ENCODE data around the gene FCN3.

DNA sequence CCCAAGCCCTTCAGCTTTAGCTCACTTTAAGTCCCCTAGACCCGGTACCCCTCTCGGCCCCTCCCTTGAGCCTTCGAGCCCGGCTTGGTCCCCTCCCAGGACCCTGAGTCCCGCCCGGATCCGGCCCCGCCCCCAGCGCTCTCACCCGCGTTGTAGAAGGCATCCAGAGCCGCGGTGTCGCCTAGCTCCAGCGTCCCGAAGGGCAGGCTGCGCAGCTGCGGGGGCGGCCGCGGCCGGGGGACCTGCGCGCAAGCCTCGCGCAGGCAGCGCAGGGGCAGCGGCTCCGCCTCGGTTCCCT, 8.6 kb downstream of the FCN3 start:
- TF ChIP-seq, protein P1, sequence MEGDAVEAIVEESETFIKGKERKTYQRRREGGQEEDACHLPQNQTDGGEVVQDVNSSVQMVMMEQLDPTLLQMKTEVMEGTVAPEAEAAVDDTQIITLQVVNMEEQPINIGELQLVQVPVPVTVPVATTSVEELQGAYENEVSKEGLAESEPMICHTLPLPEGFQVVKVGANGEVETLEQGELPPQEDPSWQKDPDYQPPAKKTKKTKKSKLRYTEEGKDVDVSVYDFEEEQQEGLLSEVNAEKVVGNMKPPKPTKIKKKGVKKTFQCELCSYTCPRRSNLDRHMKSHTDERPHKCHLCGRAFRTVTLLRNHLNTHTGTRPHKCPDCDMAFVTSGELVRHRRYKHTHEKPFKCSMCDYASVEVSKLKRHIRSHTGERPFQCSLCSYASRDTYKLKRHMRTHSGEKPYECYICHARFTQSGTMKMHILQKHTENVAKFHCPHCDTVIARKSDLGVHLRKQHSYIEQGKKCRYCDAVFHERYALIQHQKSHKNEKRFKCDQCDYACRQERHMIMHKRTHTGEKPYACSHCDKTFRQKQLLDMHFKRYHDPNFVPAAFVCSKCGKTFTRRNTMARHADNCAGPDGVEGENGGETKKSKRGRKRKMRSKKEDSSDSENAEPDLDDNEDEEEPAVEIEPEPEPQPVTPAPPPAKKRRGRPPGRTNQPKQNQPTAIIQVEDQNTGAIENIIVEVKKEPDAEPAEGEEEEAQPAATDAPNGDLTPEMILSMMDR (IDR thresholded peaks at IDR 0.05) = no peak
- TF ChIP-seq EP300 (IDR thresholded peaks at IDR 0.05) = no peak
- no peak for TF ChIP-seq POLR2A (IDR thresholded peaks at IDR 0.05)
- TF ChIP-seq POLR2AphosphoS5 (IDR thresholded peaks at IDR 0.05) = no peak

Data from suprapubic skin (tissue), 4 donors.